Keratinocyte (primary cell): ENCODE data around the gene FILIP1. TPM values are rescaled to one million over a fixed set of nuclear protein-coding genes. Genes with fewer than 3 reads are reported as not detected.
"Not testable (repeated sequence)": the region's sequence is repeated elsewhere in the genome, so short reads cannot be mapped to it uniquely, and the experiment has no call there.

Experiments
- DNase-seq: peaks from one replicate; pipeline ENCODE4 v3.0.0-alpha.2; 2011; ENCODE audit warnings: low read depth, missing footprints, low spot score
- FAIRE-seq: peaks from 2 replicates; lab custom pipeline; 2011; peaks lifted over from hg19 to GRCh38; lab: Jason Lieb, UNC
- H2AFZ ChIP-seq: 2 replicates; pipeline ENCODE4 v1.6.0; 2012; ENCODE audit warnings: low read length, control low read depth, inconsistent platforms; ENCODE audit not compliant: control insufficient read depth
- H3K27ac ChIP-seq: 2 replicates; pipeline ENCODE4 v1.5.1; 2011; ENCODE audit warnings: low read length; ENCODE audit not compliant: control insufficient read depth, insufficient read depth
- H3K27me3 ChIP-seq: 3 replicates; pipeline ENCODE4 v1.6.0; 2011; ENCODE audit warnings: low read length; ENCODE audit not compliant: control insufficient read depth, insufficient read depth; ENCODE audit errors: extremely low read depth
- H3K36me3 ChIP-seq, 2 experiments: 2 replicates in 1 of 2; 3 replicates in 1 of 2; pipeline ENCODE4 v1.5.1; 2011; ENCODE audit warnings: low read length in 2 of 2, mild to moderate bottlenecking in 1 of 2; ENCODE audit not compliant: control insufficient read depth in 2 of 2, insufficient read depth in 2 of 2; ENCODE audit errors: extremely low read depth in 1 of 2
- H3K4me1 ChIP-seq: 3 replicates; pipeline ENCODE4 v1.5.1; 2011; ENCODE audit warnings: low read length; ENCODE audit not compliant: control insufficient read depth, insufficient read depth; ENCODE audit errors: extremely low read depth
- H3K4me2 ChIP-seq: 3 replicates; pipeline ENCODE4 v1.6.0; 2011; ENCODE audit warnings: low read depth, low read length; ENCODE audit not compliant: control insufficient read depth, insufficient read depth; ENCODE audit errors: extremely low read depth
- H3K4me3 ChIP-seq, 3 experiments: fragments of 200-600 bp in 1 of 3; sonication (generic) in 1 of 3; 2 replicates in 2 of 3; 3 replicates in 1 of 3; pipeline ENCODE4 v1.5.1; 2011 to 2016; ENCODE audit warnings: low read length in 3 of 3, mild to moderate bottlenecking in 3 of 3, control low read depth in 2 of 3, inconsistent platforms in 1 of 3, low read depth in 1 of 3, mixed read lengths in 1 of 3, mixed run types in 1 of 3, moderate library complexity in 1 of 3; ENCODE audit not compliant: control insufficient read depth in 2 of 3, insufficient read depth in 2 of 3; ENCODE audit errors: extremely low read depth in 1 of 3
- H3K79me2 ChIP-seq: 2 replicates; pipeline ENCODE4 v1.6.0; 2012; ENCODE audit warnings: low read length; ENCODE audit not compliant: control insufficient read depth, insufficient read depth
- H3K9ac ChIP-seq: 3 replicates; pipeline ENCODE4 v1.6.0; 2011; ENCODE audit warnings: low read length; ENCODE audit not compliant: control insufficient read depth, insufficient read depth; ENCODE audit errors: extremely low read depth
- H3K9me1 ChIP-seq: 3 replicates; pipeline ENCODE4 v1.6.0; 2011; ENCODE audit warnings: low read length; ENCODE audit not compliant: control insufficient read depth, insufficient read depth; ENCODE audit errors: extremely low read depth
- H3K9me3 ChIP-seq: 2 replicates; pipeline ENCODE4 v1.5.1; 2012; ENCODE audit warnings: low read depth, low read length; ENCODE audit not compliant: control insufficient read depth
- H4K20me1 ChIP-seq: 3 replicates; pipeline ENCODE4 v1.6.0; 2011; ENCODE audit warnings: low read length; ENCODE audit not compliant: control insufficient read depth, insufficient read depth; ENCODE audit errors: extremely low read depth
- CTCF ChIP-seq, 3 experiments: IDR thresholded peaks in 1 of 3; conservative IDR thresholded peaks in 1 of 3; optimal IDR thresholded peaks in 1 of 3; 2 replicates in 2 of 3; 3 replicates in 1 of 3; pipeline versions ENCODE3 to v1.5.1; 2011; ENCODE audit warnings: low read length in 3 of 3, mild to moderate bottlenecking in 3 of 3, moderate library complexity in 2 of 3, control low read depth in 1 of 3, inconsistent platforms in 1 of 3; ENCODE audit not compliant: insufficient read depth in 2 of 3; ENCODE audit errors: extremely low read depth in 1 of 3
- EZH2 ChIP-seq: IDR thresholded peaks from one replicate; pipeline ENCODE4 v1.6.1; 2012; ENCODE audit warnings: inconsistent platforms, mild to moderate bottlenecking, low read length, moderate library complexity
- dilution Hi-C: fragments of 300-500 bp; cut with MboI; formaldehyde crosslinking; loops from one replicate; pipeline ENCODE4 v1.7.0; 2020; ENCODE audit warnings: low sequenced_read_pairs; ENCODE audit not compliant: extremely low pct_ligation_motif_present
- polyA plus RNA-seq, 5 experiments: library from polyadenylated mRNA; depleted of rRNA in 3 of 5; stranded (reverse) in 3 of 5; stranded (forward) in 1 of 5; unstranded in 1 of 5; fragments of >200 nt; gene quantifications; 1 replicate in 1 of 5; 2 replicates in 3 of 5; 3 replicates in 1 of 5; pipeline versions ENCODE4 v1.2.1 to v1.2.3, GENCODE V29; 2011 to 2012; ENCODE audit warnings: missing spikeins in 2 of 5, low read depth in 1 of 5, low replicate concordance in 1 of 5

Gene FILIP1
- polyA plus RNA-seq, 1 donor (not counting 4 experiments of a cell fraction or from before 2014, with no cell fraction given), result 0.01 TPM

- no peak overlapping the region for H3K4me3 ChIP-seq
- no peak overlapping the region for H3K4me2 ChIP-seq
- peaks cover 13% of the 10 kb centered on the region for H3K4me1 ChIP-seq
- H3K27me3 ChIP-seq, result no peaks in the 10 kb centered on the region
- dilution Hi-C loops, result no loop called here
- no peak overlapping the region for H2AFZ ChIP-seq
- no peaks in the 10 kb centered on the region for H3K36me3 ChIP-seq
- DNase-seq (no peak), FAIRE-seq (no peak)
- no peaks in the 10 kb centered on the region for H4K20me1 ChIP-seq
- H3K9me3 ChIP-seq, result no peaks in the 10 kb centered on the region
- no peak overlapping the region for H3K9ac ChIP-seq
- no peak overlapping the region for H3K27ac ChIP-seq
- H3K79me2 ChIP-seq, result no peaks in the 10 kb centered on the region
- TF ChIP-seq EZH2, result no peak
- no peaks in the 10 kb centered on the region for H3K9me1 ChIP-seq
Measured at GRCh38 chr6:75414445-75415021, 79.1 kb downstream of the FILIP1 start.

- H3K27ac ChIP-seq, result no peak overlapping the region
- H3K27me3 ChIP-seq, result no peaks in the 10 kb centered on the region
- no peaks in the 10 kb centered on the region for H4K20me1 ChIP-seq
- FAIRE-seq (no peak), DNase-seq (no peak)
- H3K4me1 ChIP-seq, result peaks cover 3% of the 10 kb centered on the region
- H3K9me1 ChIP-seq, result no peaks in the 10 kb centered on the region
- H3K9ac ChIP-seq, result no peak overlapping the region
- dilution Hi-C loops, result no loop called here
- H3K79me2 ChIP-seq, result no peaks in the 10 kb centered on the region
- no peaks in the 10 kb centered on the region for H3K36me3 ChIP-seq
- no peak overlapping the region for H2AFZ ChIP-seq
- no peaks in the 10 kb centered on the region for H3K9me3 ChIP-seq
- TF ChIP-seq CTCF (optimal IDR thresholded peaks at IDR 0.05 in 1 of 3, IDR thresholded peaks at IDR 0.05 in 1 of 3, conservative IDR thresholded peaks at IDR 0.05 in 1 of 3; ENCODE audit: extremely low read depth in 1 of 3, insufficient read depth in 2 of 3, low read length in 3 of 3) (no peak), EZH2 (no peak)
- no peak overlapping the region for H3K4me3 ChIP-seq
- no peak overlapping the region for H3K4me2 ChIP-seq
Measured at GRCh38 chr6:75412969-75413662, 80.5 kb downstream of the FILIP1 start.

- H3K9ac ChIP-seq, H3K79me2 ChIP-seq, FAIRE-seq, H3K27ac ChIP-seq, H3K9me1 ChIP-seq, H3K4me3 ChIP-seq, H3K27me3 ChIP-seq, H3K9me3 ChIP-seq, H2AFZ ChIP-seq, H3K36me3 ChIP-seq, DNase-seq, H3K4me1 ChIP-seq, dilution Hi-C loops, H3K4me2 ChIP-seq, H4K20me1 ChIP-seq: not testable (repeated sequence)
Measured at GRCh38 chr6:75410564-75410963, 83.0 kb downstream of the FILIP1 start.
